SK-N-SH (cell line): ENCODE data around the gene DSCAM. TPM values are rescaled to one million over a fixed set of nuclear protein-coding genes. Genes with fewer than 3 reads are reported as not detected.

Experiments used
- CTCF ChIA-PET: fragments of 300-600, 350-600 bp; formaldehyde crosslinking; extraction: SDS; loops from one replicate; lab custom pipeline; 2021; lab: Yijun Ruan, JAX
- POLR2A ChIA-PET: fragments of 350-600 bp; sonication (Branson Sonifier 250); formaldehyde crosslinking; extraction: SDS; loops from one replicate; lab custom pipeline; 2020; ENCODE audit warnings: antibody characterized with exemption, inconsistent platforms; lab: Yijun Ruan, JAX
- DNase-seq: peaks from one replicate; pipeline ENCODE4 v3.0.0; 2012
- H2AFZ ChIP-seq: fragments of 200-600 bp; sonication (generic); 2 replicates; pipeline ENCODE4 v1.8.1; 2016; ENCODE audit warnings: antibody characterized with exemption, mild to moderate bottlenecking, low read depth
- H3F3A ChIP-seq: fragments of 200-600 bp; sonication (generic); replicated peaks from 2 replicates; pipeline ENCODE3; 2016; ENCODE audit warnings: antibody characterized with exemption, mild to moderate bottlenecking; ENCODE audit not compliant: insufficient read depth
- H3K27ac ChIP-seq, 2 experiments: fragments of 200-500 bp in 1 of 2; fragments of 200-600 bp in 1 of 2; sonication (Bioruptor generic) in 1 of 2; sonication (generic), shearing (Covaris generic) in 1 of 2; 2 replicates each; pipeline versions ENCODE4 v1.5.1 to v1.6.1; 2014 to 2016; ENCODE audit warnings: low read depth in 2 of 2, inconsistent platforms in 1 of 2, low read length in 1 of 2, mild to moderate bottlenecking in 1 of 2, mixed read lengths in 1 of 2
- H3K27me3 ChIP-seq: fragments of 200-600 bp; sonication (generic), shearing (Covaris generic); 2 replicates; pipeline ENCODE4 v1.6.1; 2016; ENCODE audit warnings: mixed run types; ENCODE audit not compliant: insufficient read depth
- H3K36me3 ChIP-seq, 2 experiments: fragments of 200-500 bp in 1 of 2; fragments of 200-600 bp in 1 of 2; sonication (Bioruptor generic) in 1 of 2; sonication (generic) in 1 of 2; replicated peaks in 1 of 2; 2 replicates each; pipeline versions ENCODE3 to v1.5.1; 2014 to 2016; ENCODE audit warnings: low read length in 1 of 2, mild to moderate bottlenecking in 1 of 2; ENCODE audit not compliant: insufficient read depth in 2 of 2, control insufficient read depth in 1 of 2
- H3K4me1 ChIP-seq, 2 experiments: fragments of 200-500 bp in 1 of 2; fragments of 200-600 bp in 1 of 2; sonication (Bioruptor generic) in 1 of 2; sonication (generic), shearing (Covaris generic) in 1 of 2; 2 replicates each; pipeline versions ENCODE4 v1.5.1 to v1.6.1; 2014 to 2016; ENCODE audit warnings: low read depth in 1 of 2, low read length in 1 of 2, mixed run types in 1 of 2; ENCODE audit not compliant: insufficient read depth in 2 of 2, control insufficient read depth in 1 of 2
- H3K4me2 ChIP-seq: fragments of 200-600 bp; sonication (generic), shearing (Covaris generic); 2 replicates; pipeline ENCODE4 v1.6.1; 2017; ENCODE audit warnings: mixed run types
- H3K4me3 ChIP-seq, 2 experiments: fragments of 200-500 bp in 1 of 2; fragments of 200-600 bp in 1 of 2; sonication (Bioruptor generic) in 1 of 2; sonication (generic), shearing (Covaris generic) in 1 of 2; 2 replicates each; pipeline versions ENCODE4 v1.5.1 to v1.8.1; 2014 to 2016; ENCODE audit warnings: low read depth in 2 of 2, inconsistent platforms in 1 of 2, low read length in 1 of 2, mild to moderate bottlenecking in 1 of 2, mixed read lengths in 1 of 2, moderate library complexity in 1 of 2
- H3K79me2 ChIP-seq: fragments of 200-600 bp; sonication (generic); 2 replicates; pipeline ENCODE4 v1.8.1; 2017; ENCODE audit warnings: mild to moderate bottlenecking; ENCODE audit not compliant: insufficient read depth
- H3K9ac ChIP-seq: fragments of 200-600 bp; sonication (generic); 2 replicates; pipeline ENCODE4 v1.6.1; 2017; ENCODE audit warnings: mixed run types
- H3K9me2 ChIP-seq: fragments of 200-600 bp; sonication (generic); 2 replicates; pipeline ENCODE4 v1.6.1; 2017; ENCODE audit warnings: mixed run types
- H3K9me3 ChIP-seq: fragments of 200-600 bp; sonication (generic); 2 replicates; pipeline ENCODE4 v1.6.1; 2017; ENCODE audit warnings: mixed run types, mild to moderate bottlenecking, moderate library complexity
- H4K20me1 ChIP-seq: fragments of 200-600 bp; sonication (generic); 2 replicates; pipeline ENCODE4 v1.6.1; 2017; ENCODE audit warnings: mild to moderate bottlenecking, mixed run types; ENCODE audit not compliant: insufficient read depth
- ELF1 ChIP-seq: IDR thresholded peaks from 2 replicates; pipeline ENCODE4 v1.4.0; 2012
- EZH2phosphoT487 ChIP-seq: fragments of 200-600 bp; sonication (generic); IDR thresholded peaks from 2 replicates; pipeline ENCODE4 v1.6.1; 2017; ENCODE audit warnings: low read depth, mixed run types, mild to moderate bottlenecking, antibody characterized with exemption, moderate library complexity, borderline replicate concordance
- FOXJ3 ChIP-seq: sonication (generic); formaldehyde crosslinking; IDR thresholded peaks from 2 replicates; pipeline ENCODE4 v1.5.1; 2020; ENCODE audit warnings: mild to moderate bottlenecking, missing genetic modification reagents
- GABPA ChIP-seq: IDR thresholded peaks from 2 replicates; pipeline ENCODE4 v1.4.0; 2012; ENCODE audit warnings: low read depth, mild to moderate bottlenecking
- IRF3 ChIP-seq: fragments of 150-350 bp; IDR thresholded peaks from 2 replicates; pipeline ENCODE4 v1.6.1; 2016; ENCODE audit warnings: mild to moderate bottlenecking, low read depth, low read length
- JUND ChIP-seq: IDR thresholded peaks from 2 replicates; pipeline ENCODE4 v1.4.0; 2012
- MAX ChIP-seq: IDR thresholded peaks from 2 replicates; pipeline ENCODE4 v1.4.0; 2012; ENCODE audit warnings: low read depth
- MXI1 ChIP-seq: IDR thresholded peaks from 2 replicates; pipeline ENCODE4 v1.6.1; 2012; ENCODE audit warnings: mild to moderate bottlenecking, low read depth, low read length, improper control_type of control experiment
- NFIC ChIP-seq: IDR thresholded peaks from 2 replicates; pipeline ENCODE4 v1.4.0; 2012; ENCODE audit warnings: borderline replicate concordance
- POLR2AphosphoS5 ChIP-seq: IDR thresholded peaks from 2 replicates; pipeline ENCODE4 v1.6.1; 2012; ENCODE audit warnings: low read depth, low read length
- RAD21 ChIP-seq: IDR thresholded peaks from 2 replicates; pipeline ENCODE4 v1.6.1; 2012; ENCODE audit warnings: mild to moderate bottlenecking, low read length
- RFX5 ChIP-seq: IDR thresholded peaks from 2 replicates; pipeline ENCODE4 v1.6.1; 2012; ENCODE audit warnings: mild to moderate bottlenecking, improper control_type of control experiment, low read length
- RXRA ChIP-seq: IDR thresholded peaks from 2 replicates; pipeline ENCODE4 v1.4.0; 2012; ENCODE audit warnings: low read depth, mild to moderate bottlenecking, borderline replicate concordance
- SIN3A ChIP-seq: IDR thresholded peaks from 2 replicates; pipeline ENCODE4 v1.6.1; 2012; ENCODE audit warnings: low read depth, mild to moderate bottlenecking, low read length, moderate library complexity, borderline replicate concordance
- SMC3 ChIP-seq: IDR thresholded peaks from 2 replicates; pipeline ENCODE4 v1.6.1; 2012; ENCODE audit warnings: low read depth, low read length, improper control_type of control experiment
- TAF1 ChIP-seq: IDR thresholded peaks from 2 replicates; pipeline ENCODE4 v1.6.1; 2012; ENCODE audit warnings: low read depth, mild to moderate bottlenecking, low read length, moderate library complexity, borderline replicate concordance
- TCF12 ChIP-seq: IDR thresholded peaks from 2 replicates; pipeline ENCODE4 v1.4.0; 2012
- TEAD4 ChIP-seq: IDR thresholded peaks from 2 replicates; pipeline ENCODE4 v1.4.0; 2012; ENCODE audit warnings: mild to moderate bottlenecking, borderline replicate concordance; ENCODE audit not compliant: insufficient read depth
- USF1 ChIP-seq: IDR thresholded peaks from 2 replicates; pipeline ENCODE4 v1.4.0; 2012; ENCODE audit warnings: low read depth, borderline replicate concordance
- YY1 ChIP-seq: IDR thresholded peaks from 2 replicates; pipeline ENCODE4 v1.4.0; 2012; ENCODE audit warnings: low read depth, mild to moderate bottlenecking
- ZBTB33 ChIP-seq: IDR thresholded peaks from 2 replicates; pipeline ENCODE4 v1.4.0; 2012; ENCODE audit warnings: low read depth, borderline replicate concordance
- WGBS: methylation state at CpG from one replicate; pipeline ENCODE4 v1.1.6; 2017; ENCODE audit warnings: low lambda C conversion rate; 5-methylcytosine and 5-hydroxymethylcytosine counted together
- polyA plus RNA-seq, 3 experiments: library from polyadenylated mRNA; depleted of rRNA; stranded (reverse); fragments of >200 nt; gene quantifications; 2 replicates each; pipeline ENCODE4 v1.2.3, GENCODE V29; 2012
- TF ChIP-seq, protein P1 (sequence below): fragments of 150-350 bp; IDR thresholded peaks from 2 replicates; pipeline ENCODE4 v1.6.1; 2017; ENCODE audit warnings: antibody characterized with exemption, low read length, low read depth, borderline replicate concordance
- TF ChIP-seq, protein P2 (sequence below): fragments of 200-600 bp; sonication (generic); IDR thresholded peaks from 2 replicates; pipeline ENCODE4 v1.6.1; 2017; ENCODE audit warnings: antibody characterized with exemption, mild to moderate bottlenecking, moderate library complexity

Gene DSCAM
- polyA plus RNA-seq, 1 of the 3 experiments (the other 2 are of a cell fraction) = not detected

GRCh38 chr21:40254540-40255465 lies 592.2 kb downstream of the DSCAM start:
- Histone ChIP-seq H3K9ac (no peak overlapping the region), H3K4me2 (no peak overlapping the region), H3K36me3 (no peaks in the 10 kb centered on the region), H3F3A (no peaks in the 10 kb centered on the region), H3K9me3 (no peaks in the 10 kb centered on the region), H2AFZ (no peak overlapping the region), H3K79me2 (no peaks in the 10 kb centered on the region), H3K4me3 (no peak overlapping the region), H4K20me1 (no peaks in the 10 kb centered on the region), H3K27me3 (no peaks in the 10 kb centered on the region), H3K4me1 (peaks cover 0 to 31% of the 10 kb centered on the region in 2 experiments; a peak in 2 of 4 replicates), H3K9me2 (no peaks in the 10 kb centered on the region), H3K27ac (peak overlapping the region in 1 of 2 experiments; percentile 92; a peak in 2 of 4 replicates)
- DNase-seq = peak; percentile 60
- 8% methylated on average over 12 of the region's 13 CpGs for WGBS
- ChIA-PET CTCF (interaction anchor here (0.7 to 3.9 kb wide), 12 partner anchors 10 to 131 kb away, joined by 3 to 20 read pairs (median 4); no protein-coding TSS in a partner anchor), POLR2A (interaction anchor here (0.6 to 2.1 kb wide), 3 partner anchors 10 to 79 kb away, joined by 3 to 12 read pairs (median 4); no protein-coding TSS in a partner anchor)
- TF ChIP-seq RXRA = no peak
- TF ChIP-seq TAF1 = no peak
- no peak for TF ChIP-seq ELF1
- TF ChIP-seq EZH2phosphoT487 = no peak
- no peak for TF ChIP-seq TEAD4
- TF ChIP-seq RFX5 = no peak
- peak; percentile 44; the same call in 1 of the 2 replicates for TF ChIP-seq MXI1
- TF ChIP-seq USF1 = no peak
- no peak for TF ChIP-seq JUND
- TF ChIP-seq RAD21 = peak; percentile 45
- TF ChIP-seq SMC3 = no peak
- TF ChIP-seq ZBTB33 = no peak
- TF ChIP-seq, protein P1, sequence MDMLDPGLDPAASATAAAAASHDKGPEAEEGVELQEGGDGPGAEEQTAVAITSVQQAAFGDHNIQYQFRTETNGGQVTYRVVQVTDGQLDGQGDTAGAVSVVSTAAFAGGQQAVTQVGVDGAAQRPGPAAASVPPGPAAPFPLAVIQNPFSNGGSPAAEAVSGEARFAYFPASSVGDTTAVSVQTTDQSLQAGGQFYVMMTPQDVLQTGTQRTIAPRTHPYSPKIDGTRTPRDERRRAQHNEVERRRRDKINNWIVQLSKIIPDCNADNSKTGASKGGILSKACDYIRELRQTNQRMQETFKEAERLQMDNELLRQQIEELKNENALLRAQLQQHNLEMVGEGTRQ = no peak
- TF ChIP-seq POLR2AphosphoS5 = no peak
- TF ChIP-seq NFIC = no peak
- no peak for TF ChIP-seq MAX
- peak; percentile 84 for TF ChIP-seq FOXJ3 (CRISPR knock-in tag)
- TF ChIP-seq TCF12 = no peak
- no peak for TF ChIP-seq SIN3A
- TF ChIP-seq, protein P2, sequence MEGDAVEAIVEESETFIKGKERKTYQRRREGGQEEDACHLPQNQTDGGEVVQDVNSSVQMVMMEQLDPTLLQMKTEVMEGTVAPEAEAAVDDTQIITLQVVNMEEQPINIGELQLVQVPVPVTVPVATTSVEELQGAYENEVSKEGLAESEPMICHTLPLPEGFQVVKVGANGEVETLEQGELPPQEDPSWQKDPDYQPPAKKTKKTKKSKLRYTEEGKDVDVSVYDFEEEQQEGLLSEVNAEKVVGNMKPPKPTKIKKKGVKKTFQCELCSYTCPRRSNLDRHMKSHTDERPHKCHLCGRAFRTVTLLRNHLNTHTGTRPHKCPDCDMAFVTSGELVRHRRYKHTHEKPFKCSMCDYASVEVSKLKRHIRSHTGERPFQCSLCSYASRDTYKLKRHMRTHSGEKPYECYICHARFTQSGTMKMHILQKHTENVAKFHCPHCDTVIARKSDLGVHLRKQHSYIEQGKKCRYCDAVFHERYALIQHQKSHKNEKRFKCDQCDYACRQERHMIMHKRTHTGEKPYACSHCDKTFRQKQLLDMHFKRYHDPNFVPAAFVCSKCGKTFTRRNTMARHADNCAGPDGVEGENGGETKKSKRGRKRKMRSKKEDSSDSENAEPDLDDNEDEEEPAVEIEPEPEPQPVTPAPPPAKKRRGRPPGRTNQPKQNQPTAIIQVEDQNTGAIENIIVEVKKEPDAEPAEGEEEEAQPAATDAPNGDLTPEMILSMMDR = no peak
- no peak for TF ChIP-seq IRF3
- TF ChIP-seq GABPA = no peak
- TF ChIP-seq YY1 = no peak
